SK-N-SH (cell line): ENCODE measurements around the gene TMEM163. TPM values are rescaled to one million over a fixed set of nuclear protein-coding genes. Genes with fewer than 3 reads are reported as not detected.

Source experiments
- CTCF ChIA-PET: fragments of 300-600, 350-600 bp; formaldehyde crosslinking; extraction: SDS; loops from one replicate; lab custom pipeline; 2021; lab: Yijun Ruan, JAX
- POLR2A ChIA-PET: fragments of 350-600 bp; sonication (Branson Sonifier 250); formaldehyde crosslinking; extraction: SDS; loops from one replicate; lab custom pipeline; 2020; ENCODE audit warnings: antibody characterized with exemption, inconsistent platforms; lab: Yijun Ruan, JAX
- DNase-seq: peaks from one replicate; pipeline ENCODE4 v3.0.0; 2012
- H2AFZ ChIP-seq: fragments of 200-600 bp; sonication (generic); 2 replicates; pipeline ENCODE4 v1.8.1; 2016; ENCODE audit warnings: antibody characterized with exemption, mild to moderate bottlenecking, low read depth
- H3F3A ChIP-seq: fragments of 200-600 bp; sonication (generic); replicated peaks from 2 replicates; pipeline ENCODE3; 2016; ENCODE audit warnings: antibody characterized with exemption, mild to moderate bottlenecking; ENCODE audit not compliant: insufficient read depth
- H3K27ac ChIP-seq, 2 experiments: fragments of 200-500 bp in 1 of 2; fragments of 200-600 bp in 1 of 2; sonication (Bioruptor generic) in 1 of 2; sonication (generic), shearing (Covaris generic) in 1 of 2; 2 replicates each; pipeline versions ENCODE4 v1.5.1 to v1.6.1; 2014 to 2016; ENCODE audit warnings: low read depth in 2 of 2, inconsistent platforms in 1 of 2, low read length in 1 of 2, mild to moderate bottlenecking in 1 of 2, mixed read lengths in 1 of 2
- H3K27me3 ChIP-seq: fragments of 200-600 bp; sonication (generic), shearing (Covaris generic); 2 replicates; pipeline ENCODE4 v1.6.1; 2016; ENCODE audit warnings: mixed run types; ENCODE audit not compliant: insufficient read depth
- H3K36me3 ChIP-seq, 2 experiments: fragments of 200-500 bp in 1 of 2; fragments of 200-600 bp in 1 of 2; sonication (Bioruptor generic) in 1 of 2; sonication (generic) in 1 of 2; replicated peaks in 1 of 2; 2 replicates each; pipeline versions ENCODE3 to v1.5.1; 2014 to 2016; ENCODE audit warnings: low read length in 1 of 2, mild to moderate bottlenecking in 1 of 2; ENCODE audit not compliant: insufficient read depth in 2 of 2, control insufficient read depth in 1 of 2
- H3K4me1 ChIP-seq, 2 experiments: fragments of 200-500 bp in 1 of 2; fragments of 200-600 bp in 1 of 2; sonication (Bioruptor generic) in 1 of 2; sonication (generic), shearing (Covaris generic) in 1 of 2; 2 replicates each; pipeline versions ENCODE4 v1.5.1 to v1.6.1; 2014 to 2016; ENCODE audit warnings: low read depth in 1 of 2, low read length in 1 of 2, mixed run types in 1 of 2; ENCODE audit not compliant: insufficient read depth in 2 of 2, control insufficient read depth in 1 of 2
- H3K4me2 ChIP-seq: fragments of 200-600 bp; sonication (generic), shearing (Covaris generic); 2 replicates; pipeline ENCODE4 v1.6.1; 2017; ENCODE audit warnings: mixed run types
- H3K4me3 ChIP-seq, 2 experiments: fragments of 200-500 bp in 1 of 2; fragments of 200-600 bp in 1 of 2; sonication (Bioruptor generic) in 1 of 2; sonication (generic), shearing (Covaris generic) in 1 of 2; 2 replicates each; pipeline versions ENCODE4 v1.5.1 to v1.8.1; 2014 to 2016; ENCODE audit warnings: low read depth in 2 of 2, inconsistent platforms in 1 of 2, low read length in 1 of 2, mild to moderate bottlenecking in 1 of 2, mixed read lengths in 1 of 2, moderate library complexity in 1 of 2
- H3K79me2 ChIP-seq: fragments of 200-600 bp; sonication (generic); 2 replicates; pipeline ENCODE4 v1.8.1; 2017; ENCODE audit warnings: mild to moderate bottlenecking; ENCODE audit not compliant: insufficient read depth
- H3K9ac ChIP-seq: fragments of 200-600 bp; sonication (generic); 2 replicates; pipeline ENCODE4 v1.6.1; 2017; ENCODE audit warnings: mixed run types
- H3K9me2 ChIP-seq: fragments of 200-600 bp; sonication (generic); 2 replicates; pipeline ENCODE4 v1.6.1; 2017; ENCODE audit warnings: mixed run types
- H3K9me3 ChIP-seq: fragments of 200-600 bp; sonication (generic); 2 replicates; pipeline ENCODE4 v1.6.1; 2017; ENCODE audit warnings: mixed run types, mild to moderate bottlenecking, moderate library complexity
- H4K20me1 ChIP-seq: fragments of 200-600 bp; sonication (generic); 2 replicates; pipeline ENCODE4 v1.6.1; 2017; ENCODE audit warnings: mild to moderate bottlenecking, mixed run types; ENCODE audit not compliant: insufficient read depth
- EP300 ChIP-seq, 2 experiments: IDR thresholded peaks; 2 replicates each; pipeline versions ENCODE4 v1.4.0 to v1.6.1; 2012; ENCODE audit warnings: borderline replicate concordance in 1 of 2, low read depth in 1 of 2, low read length in 1 of 2
- FOSL2 ChIP-seq: IDR thresholded peaks from 2 replicates; pipeline ENCODE4 v1.4.0; 2012; ENCODE audit warnings: low read depth, mild to moderate bottlenecking, moderate library complexity, borderline replicate concordance
- FOXJ3 ChIP-seq: sonication (generic); formaldehyde crosslinking; IDR thresholded peaks from 2 replicates; pipeline ENCODE4 v1.5.1; 2020; ENCODE audit warnings: mild to moderate bottlenecking, missing genetic modification reagents
- GABPA ChIP-seq: IDR thresholded peaks from 2 replicates; pipeline ENCODE4 v1.4.0; 2012; ENCODE audit warnings: low read depth, mild to moderate bottlenecking
- GATA2 ChIP-seq: sonication (generic); formaldehyde crosslinking; IDR thresholded peaks from 2 replicates; pipeline ENCODE4 v1.5.0; 2020; ENCODE audit warnings: mild to moderate bottlenecking, missing genetic modification reagents
- JUND ChIP-seq: IDR thresholded peaks from 2 replicates; pipeline ENCODE4 v1.4.0; 2012
- MEF2A ChIP-seq: IDR thresholded peaks from 2 replicates; pipeline ENCODE4 v1.4.0; 2012; ENCODE audit warnings: low read depth, borderline replicate concordance
- POLR2AphosphoS5 ChIP-seq: IDR thresholded peaks from 2 replicates; pipeline ENCODE4 v1.6.1; 2012; ENCODE audit warnings: low read depth, low read length
- RAD21 ChIP-seq: IDR thresholded peaks from 2 replicates; pipeline ENCODE4 v1.6.1; 2012; ENCODE audit warnings: mild to moderate bottlenecking, low read length
- RCOR1 ChIP-seq: fragments of 150-350 bp; IDR thresholded peaks from 2 replicates; pipeline ENCODE4 v1.6.1; 2017; ENCODE audit warnings: antibody characterized with exemption, low read length
- RFX5 ChIP-seq: IDR thresholded peaks from 2 replicates; pipeline ENCODE4 v1.6.1; 2012; ENCODE audit warnings: mild to moderate bottlenecking, improper control_type of control experiment, low read length
- SIN3A ChIP-seq: IDR thresholded peaks from 2 replicates; pipeline ENCODE4 v1.6.1; 2012; ENCODE audit warnings: low read depth, mild to moderate bottlenecking, low read length, moderate library complexity, borderline replicate concordance
- SMC3 ChIP-seq: IDR thresholded peaks from 2 replicates; pipeline ENCODE4 v1.6.1; 2012; ENCODE audit warnings: low read depth, low read length, improper control_type of control experiment
- WGBS: methylation state at CpG from one replicate; pipeline ENCODE4 v1.1.6; 2017; ENCODE audit warnings: low lambda C conversion rate; 5-methylcytosine and 5-hydroxymethylcytosine counted together
- polyA plus RNA-seq, 3 experiments: library from polyadenylated mRNA; depleted of rRNA; stranded (reverse); fragments of >200 nt; gene quantifications; 2 replicates each; pipeline ENCODE4 v1.2.3, GENCODE V29; 2012
- TF ChIP-seq, protein P1 (sequence below): fragments of 200-600 bp; sonication (generic); IDR thresholded peaks from 2 replicates; pipeline ENCODE4 v1.6.1; 2017; ENCODE audit warnings: antibody characterized with exemption, mild to moderate bottlenecking, moderate library complexity
- TF ChIP-seq, protein P2 (sequence below): IDR thresholded peaks from 2 replicates; pipeline ENCODE4 v1.4.0; 2012; ENCODE audit warnings: low read depth, borderline replicate concordance

The TMEM163 gene
- polyA plus RNA-seq, 1 of the 3 experiments (the other 2 are of a cell fraction): not detected

DNA sequence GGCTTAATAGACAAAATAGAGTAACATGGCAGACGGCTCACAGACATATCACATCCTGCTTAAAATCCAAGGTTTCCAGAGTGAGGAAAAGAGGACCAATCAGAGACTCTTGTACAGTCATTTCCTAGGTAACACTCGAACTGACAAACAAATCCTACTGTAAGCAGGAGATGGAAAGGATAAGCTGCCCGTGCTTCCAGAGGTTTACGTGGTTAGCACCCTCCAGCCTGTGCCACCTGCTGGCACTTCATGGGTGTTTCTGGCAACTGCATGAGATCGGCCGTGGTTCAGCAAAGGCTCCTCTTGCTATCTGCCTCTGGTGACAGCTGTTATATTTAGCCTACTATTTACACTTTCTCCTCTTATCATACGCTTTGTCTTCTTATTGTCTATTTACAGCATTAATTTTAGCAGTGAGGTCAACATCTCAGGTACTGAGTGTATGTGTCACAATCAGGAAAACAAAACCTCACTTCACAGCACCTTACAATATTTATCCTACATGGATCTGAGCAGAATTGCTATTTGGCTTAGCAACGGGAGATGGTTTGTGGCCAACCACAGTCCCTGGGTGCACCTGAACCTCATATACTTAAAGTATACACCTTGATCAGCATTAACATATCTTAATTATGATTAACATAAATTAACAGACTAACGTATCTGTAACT, 226.9 kb downstream of the TMEM163 start:
- Histone ChIP-seq H3K79me2 (no peaks in the 10 kb centered on the region), H3F3A (no peaks in the 10 kb centered on the region), H3K9me3 (no peaks in the 10 kb centered on the region), H3K36me3 (no peaks in the 10 kb centered on the region), H2AFZ (no peak overlapping the region), H3K9me2 (no peaks in the 10 kb centered on the region), H3K4me1 (peaks cover 0 to 12% of the 10 kb centered on the region in 2 experiments; a peak in 2 of 4 replicates), H3K27me3 (no peaks in the 10 kb centered on the region), H3K4me3 (no peak overlapping the region), H3K4me2 (no peak overlapping the region), H3K9ac (no peak overlapping the region), H3K27ac (peak overlapping the region in 1 of 2 experiments; percentile 39; a peak in 1 of 4 replicates), H4K20me1 (no peaks in the 10 kb centered on the region)
- WGBS: 16% methylated on average over 9 of the region's 9 CpGs
- ChIA-PET CTCF (interaction anchor here (0.6 to 1.4 kb wide), 9 partner anchors 23 to 607 kb away, joined by 3 to 7 read pairs (median 3); no protein-coding TSS in a partner anchor), POLR2A (no interaction called here)
- TF ChIP-seq SMC3: peak; percentile 30; the same call in 1 of the 2 replicates
- TF ChIP-seq GATA2: peak; percentile 68
- peak; percentile 53 for TF ChIP-seq RAD21
- TF ChIP-seq, protein P1, sequence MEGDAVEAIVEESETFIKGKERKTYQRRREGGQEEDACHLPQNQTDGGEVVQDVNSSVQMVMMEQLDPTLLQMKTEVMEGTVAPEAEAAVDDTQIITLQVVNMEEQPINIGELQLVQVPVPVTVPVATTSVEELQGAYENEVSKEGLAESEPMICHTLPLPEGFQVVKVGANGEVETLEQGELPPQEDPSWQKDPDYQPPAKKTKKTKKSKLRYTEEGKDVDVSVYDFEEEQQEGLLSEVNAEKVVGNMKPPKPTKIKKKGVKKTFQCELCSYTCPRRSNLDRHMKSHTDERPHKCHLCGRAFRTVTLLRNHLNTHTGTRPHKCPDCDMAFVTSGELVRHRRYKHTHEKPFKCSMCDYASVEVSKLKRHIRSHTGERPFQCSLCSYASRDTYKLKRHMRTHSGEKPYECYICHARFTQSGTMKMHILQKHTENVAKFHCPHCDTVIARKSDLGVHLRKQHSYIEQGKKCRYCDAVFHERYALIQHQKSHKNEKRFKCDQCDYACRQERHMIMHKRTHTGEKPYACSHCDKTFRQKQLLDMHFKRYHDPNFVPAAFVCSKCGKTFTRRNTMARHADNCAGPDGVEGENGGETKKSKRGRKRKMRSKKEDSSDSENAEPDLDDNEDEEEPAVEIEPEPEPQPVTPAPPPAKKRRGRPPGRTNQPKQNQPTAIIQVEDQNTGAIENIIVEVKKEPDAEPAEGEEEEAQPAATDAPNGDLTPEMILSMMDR: peak; percentile 24; the same call in 1 of the 2 replicates
- no peak for TF ChIP-seq RFX5
- no peak for TF ChIP-seq MEF2A
- peak; percentile 65 for DNase-seq

DNA sequence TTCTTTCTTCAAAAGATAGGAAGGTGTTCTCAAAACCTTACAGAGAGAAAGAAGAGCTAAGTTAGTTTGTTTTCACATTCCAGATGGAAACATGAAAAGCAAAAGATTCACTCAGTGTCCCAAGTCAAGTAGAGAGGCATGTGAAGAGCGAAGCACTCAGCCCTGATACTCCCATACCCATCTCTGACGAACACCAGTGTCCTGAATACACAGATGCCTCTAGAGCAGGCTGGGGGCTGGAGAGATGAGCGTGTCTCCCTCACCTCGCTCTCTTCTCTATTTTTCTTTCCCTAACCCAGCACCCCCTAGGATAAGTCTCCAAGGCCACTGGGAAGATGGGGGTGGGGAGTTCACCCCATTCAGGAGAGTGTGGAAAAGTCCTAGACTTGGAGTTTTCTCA, 227.8 kb downstream of the TMEM163 start:
- no peaks in the 10 kb centered on the region for H4K20me1 ChIP-seq
- peak overlapping the region in 1 of 2 experiments; percentile 39; a peak in 1 of 4 replicates for H3K27ac ChIP-seq
- TF ChIP-seq GABPA (no peak), JUND (no peak), FOSL2 (no peak), POLR2AphosphoS5 (no peak), SIN3A (no peak), EP300 (IDR thresholded peaks at IDR 0.05; ENCODE audit: borderline replicate concordance in 1 of 2, low read depth in 1 of 2, low read length in 1 of 2) (no peak), FOXJ3 (CRISPR knock-in tag) (no peak), RCOR1 (no peak)
- TF ChIP-seq, protein P2, sequence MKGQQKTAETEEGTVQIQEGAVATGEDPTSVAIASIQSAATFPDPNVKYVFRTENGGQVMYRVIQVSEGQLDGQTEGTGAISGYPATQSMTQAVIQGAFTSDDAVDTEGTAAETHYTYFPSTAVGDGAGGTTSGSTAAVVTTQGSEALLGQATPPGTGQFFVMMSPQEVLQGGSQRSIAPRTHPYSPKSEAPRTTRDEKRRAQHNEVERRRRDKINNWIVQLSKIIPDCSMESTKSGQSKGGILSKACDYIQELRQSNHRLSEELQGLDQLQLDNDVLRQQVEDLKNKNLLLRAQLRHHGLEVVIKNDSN: no peak
- WGBS: 42% methylated on average over 4 of the region's 4 CpGs
- no peak overlapping the region for H3K9ac ChIP-seq
- no peak for DNase-seq
- no peak overlapping the region for H3K4me3 ChIP-seq
- peaks cover 0 to 12% of the 10 kb centered on the region in 2 experiments; a peak in 2 of 4 replicates for H3K4me1 ChIP-seq
- no peaks in the 10 kb centered on the region for H3K27me3 ChIP-seq
- H3K4me2 ChIP-seq: no peak overlapping the region
- ChIA-PET CTCF (interaction anchor here (0.6 to 1.4 kb wide), 11 partner anchors 22 to 1717 kb away, joined by 3 to 7 read pairs (median 3); no protein-coding TSS in a partner anchor), POLR2A (no interaction called here)
- no peak overlapping the region for H2AFZ ChIP-seq
- no peaks in the 10 kb centered on the region for H3K79me2 ChIP-seq
- H3K9me3 ChIP-seq: no peaks in the 10 kb centered on the region
- H3K36me3 ChIP-seq: no peaks in the 10 kb centered on the region
- H3F3A ChIP-seq: no peaks in the 10 kb centered on the region
- no peaks in the 10 kb centered on the region for H3K9me2 ChIP-seq
